Astrocyte of the cerebellum (primary cell): ENCODE data around the gene PTGDR2.

ENCODE experiments used
- DNase-seq: peaks from one replicate; pipeline ENCODE4 v3.0.0-alpha.2; 2011; ENCODE audit warnings: low read depth
- H3K4me3 ChIP-seq: 2 replicates; pipeline ENCODE4 v1.5.1; 2011; ENCODE audit warnings: mild to moderate bottlenecking, low read depth, low read length, moderate library complexity
- CTCF ChIP-seq: IDR thresholded peaks from 2 replicates; pipeline ENCODE4 v1.5.1; 2012; ENCODE audit warnings: low read length, low read depth, moderate library complexity, mild to moderate bottlenecking; ENCODE audit errors: missing control alignments
- in situ Hi-C: cut with HindIII; loops from 2 replicates; pipeline ENCODE4 v1.10.0; 2017; ENCODE audit warnings: low sequenced_read_pairs

Gene PTGDR2

GRCh38 chr11:60854140-60854846, 1.5 kb downstream of the PTGDR2 start:
- no peak overlapping the region for H3K4me3 ChIP-seq
- no peak for DNase-seq
- TF ChIP-seq CTCF = no peak
- in situ Hi-C loops = no loop called here

GRCh38 chr11:60852982-60853950, 2.5 kb downstream of the PTGDR2 start:
- no peak overlapping the region for H3K4me3 ChIP-seq
- DNase-seq = no peak
- TF ChIP-seq CTCF = no peak
- in situ Hi-C loops = no loop called here

- DNase-seq = no peak
- in situ Hi-C loops = no loop called here
- H3K4me3 ChIP-seq = no peak overlapping the region
- TF ChIP-seq CTCF = no peak
These were observed 3.4 kb downstream of the PTGDR2 start for GRCh38 chr11:60852117-60852981.

GRCh38 chr11:60851327-60852104, 4.2 kb downstream of the PTGDR2 start:
- in situ Hi-C loops = no loop called here
- H3K4me3 ChIP-seq = no peak overlapping the region
- no peak for TF ChIP-seq CTCF
- DNase-seq = no peak

- no peak for TF ChIP-seq CTCF
- no peak overlapping the region for H3K4me3 ChIP-seq
- in situ Hi-C loops = no loop called here
- no peak for DNase-seq
These were observed 5.9 kb downstream of the PTGDR2 start for GRCh38 chr11:60849641-60850520.
